ENCODE results near the gene KSR1.
A peak's percentile ranks its signal among the peaks of the same experiment; 100 is the strongest.
"Not testable (repeated sequence)": the region's sequence is repeated elsewhere in the genome, so short reads cannot be mapped to it uniquely, and the experiment has no call there.

Gene KSR1

GRCh38 chr17:27625856-27626255, 169.6 kb downstream of the KSR1 start:
- H3K4me1 ChIP-seq: peaks cover 22 to 43% (median 29%) of the 10 kb centered on the region in 10 experiments
- H3K9ac ChIP-seq: no peak overlapping the region
- H3K27ac ChIP-seq: no peak overlapping the region
- H3K27me3 ChIP-seq: no peaks in the 10 kb centered on the region
- no peak overlapping the region for H3K4me3 ChIP-seq
- no peaks in the 10 kb centered on the region; a peak in 1 of 22 replicates for H4K20me1 ChIP-seq
- no peak for TF ChIP-seq Cebpa-rat (IDR thresholded peaks at IDR 0.05)
- peaks cover 0 to 13% (median 8%) of the 10 kb centered on the region in 11 experiments; a peak in 8 of 22 replicates for H3K9me3 ChIP-seq (replicated peaks in 1 of 11)
- no peak overlapping the region for H3K4me2 ChIP-seq
- peaks cover 0 to 58% (median 21%) of the 10 kb centered on the region in 11 experiments; a peak in 10 of 22 replicates for H3K36me3 ChIP-seq

GRCh38 chr17:27627514-27627913, 171.3 kb downstream of the KSR1 start:
- Histone ChIP-seq H3K36me3 (peaks cover 0 to 43% (median 21%) of the 10 kb centered on the region in 11 experiments; a peak in 10 of 22 replicates), H3K27me3 (no peaks in the 10 kb centered on the region), H3K9me3 (replicated peaks in 1 of 11) (peaks cover 0 to 13% (median 8%) of the 10 kb centered on the region in 11 experiments; a peak in 8 of 22 replicates), H3K4me3 (no peak overlapping the region), H3K9ac (no peak overlapping the region), H4K20me1 (no peaks in the 10 kb centered on the region; a peak in 1 of 22 replicates), H3K4me1 (peaks cover 19 to 42% (median 29%) of the 10 kb centered on the region in 10 experiments), H3K27ac (no peak overlapping the region), H3K4me2 (no peak overlapping the region)
- no peak for TF ChIP-seq Cebpa-rat (IDR thresholded peaks at IDR 0.05)

DNA sequence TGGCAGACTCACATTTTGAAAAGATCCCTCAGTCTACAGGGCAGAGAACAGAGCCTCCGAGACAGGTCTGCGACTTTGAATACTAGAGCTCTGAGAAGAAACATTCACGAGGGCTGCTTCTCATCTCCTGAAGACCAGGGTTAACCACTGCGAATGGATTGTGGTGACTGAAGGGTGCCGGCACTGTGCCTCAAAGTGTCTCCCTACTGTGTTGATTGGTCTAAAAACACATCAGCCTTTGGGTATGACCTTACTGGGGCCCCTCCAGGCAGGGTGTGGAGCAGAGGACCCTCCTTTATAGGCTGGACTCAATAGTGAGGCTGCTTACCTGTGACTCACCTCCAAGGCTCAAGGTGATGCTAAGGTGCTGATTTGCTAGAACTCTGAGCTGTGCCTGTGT, 172.1 kb downstream of the KSR1 start:
- Histone ChIP-seq H3K27me3 (no peaks in the 10 kb centered on the region), H3K9me3 (replicated peaks in 1 of 11) (peaks cover 0 to 13% (median 8%) of the 10 kb centered on the region in 11 experiments; a peak in 8 of 22 replicates), H3K4me2 (0 out of 22 replicates have a peak overlapping the region, but pooled peaks of 1 of the 11 experiments have one; percentile 0), H3K36me3 (peaks cover 0 to 35% (median 14%) of the 10 kb centered on the region in 11 experiments; a peak in 10 of 22 replicates), H3K4me1 (peaks cover 27 to 42% (median 35%) of the 10 kb centered on the region in 10 experiments), H4K20me1 (peaks cover 0 to 5% (median 0%) of the 10 kb centered on the region in 11 experiments; a peak in 6 of 22 replicates), H3K9ac (no peak overlapping the region), H3K27ac (no peak overlapping the region), H3K4me3 (no peak overlapping the region)
- no peak for TF ChIP-seq Cebpa-rat (IDR thresholded peaks at IDR 0.05)

GRCh38 chr17:27629260-27629659, 173.0 kb downstream of the KSR1 start:
- Histone ChIP-seq H3K9me3 (replicated peaks in 1 of 11) (peaks cover 0 to 13% (median 8%) of the 10 kb centered on the region in 11 experiments; a peak in 8 of 22 replicates), H4K20me1 (peaks cover 0 to 14% (median 0%) of the 10 kb centered on the region in 11 experiments; a peak in 7 of 22 replicates), H3K36me3 (peaks cover 0 to 26% (median 10%) of the 10 kb centered on the region in 11 experiments; a peak in 10 of 22 replicates), H3K4me2 (peak overlapping the region in 3 of 11 experiments; percentile 11 to 17 (median 15); a peak in 3 of 22 replicates), H3K4me1 (peaks cover 34 to 49% (median 43%) of the 10 kb centered on the region in 10 experiments)
- not testable (repeated sequence) for H3K9ac ChIP-seq, H3K27ac ChIP-seq, H3K4me3 ChIP-seq, H3K27me3 ChIP-seq

DNA sequence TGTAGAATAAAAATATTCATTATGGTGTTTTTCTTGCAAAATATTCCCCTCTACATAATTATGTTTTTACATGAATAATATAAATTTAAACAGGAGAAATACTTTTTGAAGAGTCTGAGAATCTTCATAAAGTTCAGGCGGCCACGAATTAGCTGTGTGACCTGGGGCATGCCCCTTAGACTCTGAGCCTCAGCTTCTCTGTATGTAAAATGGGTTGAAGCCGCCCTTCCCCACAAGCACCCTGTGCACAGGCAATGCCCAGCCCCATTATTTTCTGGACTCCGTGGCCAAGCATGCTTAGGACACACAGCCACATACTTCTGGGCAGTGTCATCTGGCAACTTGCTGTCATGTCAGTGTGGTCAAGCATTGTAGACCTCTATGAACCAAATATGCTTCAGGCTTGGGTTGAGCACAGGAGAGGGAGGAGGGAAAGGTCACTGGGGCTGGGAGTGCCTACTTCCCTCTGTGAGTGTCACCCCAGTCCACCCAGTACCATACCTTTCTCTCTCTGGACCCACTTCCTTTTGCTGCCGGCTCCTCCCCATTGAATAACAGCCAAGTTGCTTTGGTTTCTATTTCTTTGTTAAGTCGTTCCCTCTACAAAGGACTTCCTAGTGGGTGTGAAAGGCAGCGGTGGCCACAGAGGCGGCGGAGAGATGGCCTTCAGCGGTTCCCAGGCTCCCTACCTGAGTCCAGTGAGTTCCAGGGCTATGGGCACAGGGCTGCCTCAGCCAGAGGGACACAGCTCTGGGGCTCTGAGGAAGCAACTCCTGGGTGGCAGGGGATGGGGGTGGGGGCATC, 174.6 kb downstream of the KSR1 start, which contains the start of gene LGALS9:
LGALS9 (plus strand) TSS at position 582 of the 804 bp plus-strand sequence; CDS start at position 660, 78 bp downstream.
- Histone ChIP-seq H3K9ac (peak within 1 kb of the TSS; percentile 71 to 84 (median 80)), H3K4me1 (peaks cover 49 to 65% (median 58%) of the 10 kb centered on the region in 10 experiments)
- no peak for TF ChIP-seq Cebpa-rat (IDR thresholded peaks at IDR 0.05)

GRCh38 chr17:27631411-27631760, 175.1 kb downstream of the KSR1 start:
- H3K9ac ChIP-seq: peak overlapping the region; percentile 71 to 84 (median 80)
- peak overlapping the region; percentile 85 to 98 (median 91) for H3K4me2 ChIP-seq
- peak overlapping the region; percentile 55 to 77 (median 68) for H3K4me3 ChIP-seq

More for the DNA sequence above, 174.6 kb downstream of the KSR1 start, which contains the start of gene LGALS9:
- Histone ChIP-seq H3K27ac (peak within 1 kb of the TSS in 10 of 11 experiments; percentile 40 to 87 (median 77); a peak in 21 of 22 replicates), H3K4me2 (peak within 1 kb of the TSS; percentile 85 to 98 (median 91)), H3K27me3 (no peaks in the 10 kb centered on the region), H4K20me1 (peaks cover 0 to 19% (median 0%) of the 10 kb centered on the region in 11 experiments; a peak in 7 of 22 replicates), H3K36me3 (peaks cover 0 to 22% (median 7%) of the 10 kb centered on the region in 11 experiments; a peak in 8 of 22 replicates), H3K4me3 (peak within 1 kb of the TSS; percentile 55 to 77 (median 68)), H3K9me3 (replicated peaks in 1 of 11) (peaks cover 0 to 12% (median 8%) of the 10 kb centered on the region in 11 experiments; a peak in 8 of 22 replicates)

DNA sequence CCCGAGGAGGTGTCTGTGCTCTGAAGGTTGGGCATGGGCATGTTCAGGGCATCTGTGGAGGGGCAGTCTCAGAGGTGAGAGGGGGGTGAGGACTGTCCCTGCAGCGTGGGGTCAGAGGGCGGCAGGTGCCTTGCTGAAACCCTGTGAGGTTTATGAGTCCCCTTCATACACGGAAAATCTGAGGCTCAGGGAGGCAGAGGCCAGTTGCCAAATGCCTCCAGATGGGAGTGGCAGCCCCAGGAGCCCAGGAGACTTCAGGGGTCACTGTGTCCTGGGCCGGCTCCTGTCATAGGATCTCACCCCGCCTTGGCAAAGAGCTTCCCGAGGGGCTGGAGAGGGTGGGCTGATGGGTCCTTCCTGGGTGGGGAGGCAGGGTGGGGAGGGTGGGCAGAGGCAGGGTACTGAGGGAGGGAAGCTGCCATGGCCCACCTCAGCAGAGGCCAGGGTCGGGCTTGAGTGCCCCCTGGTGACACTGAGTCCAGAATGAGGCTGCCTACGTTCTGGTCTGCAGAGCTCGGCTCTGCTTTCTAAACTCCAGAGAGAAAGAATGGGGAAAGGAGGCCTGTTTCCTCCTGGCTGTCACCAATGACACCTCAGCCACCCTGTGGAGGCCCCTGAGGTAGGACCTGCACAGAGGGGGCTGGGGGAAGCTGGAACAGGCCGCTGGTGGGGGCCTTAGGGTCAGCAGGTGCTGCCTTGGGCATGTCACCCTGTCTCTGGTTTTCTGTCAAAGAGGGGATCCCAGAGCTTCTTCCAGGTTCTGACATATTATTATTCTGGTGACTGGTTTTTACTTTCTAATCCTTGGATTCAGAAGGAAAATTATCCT, 175.9 kb downstream of the KSR1 start:
- H3K4me1 ChIP-seq: peaks cover 54 to 78% (median 65%) of the 10 kb centered on the region in 10 experiments
- no peaks in the 10 kb centered on the region for H3K27me3 ChIP-seq
- H4K20me1 ChIP-seq: peaks cover 0 to 23% (median 0%) of the 10 kb centered on the region in 11 experiments; a peak in 7 of 22 replicates
- H3K9me3 ChIP-seq (replicated peaks in 1 of 11): no peaks in the 10 kb centered on the region; a peak in 1 of 22 replicates
- H3K27ac ChIP-seq: peak overlapping the region; percentile 8 to 87 (median 76); a peak in 21 of 22 replicates
- H3K4me2 ChIP-seq: peak overlapping the region; percentile 85 to 98 (median 91)
- H3K9ac ChIP-seq: peak overlapping the region; percentile 71 to 84 (median 80)
- H3K4me3 ChIP-seq: peak overlapping the region; percentile 55 to 77 (median 68)
- no peak for TF ChIP-seq Cebpa-rat (IDR thresholded peaks at IDR 0.05)
- H3K36me3 ChIP-seq: peaks cover 0 to 13% (median 0%) of the 10 kb centered on the region in 11 experiments; a peak in 4 of 22 replicates

More at GRCh38 chr17:27631411-27631760, 175.1 kb downstream of the KSR1 start:
- Histone ChIP-seq H3K9me3 (replicated peaks in 1 of 11) (peaks cover 0 to 6% (median 4%) of the 10 kb centered on the region in 11 experiments; a peak in 8 of 22 replicates), H4K20me1 (peaks cover 0 to 23% (median 0%) of the 10 kb centered on the region in 11 experiments; a peak in 7 of 22 replicates), H3K4me1 (peaks cover 54 to 71% (median 62%) of the 10 kb centered on the region in 10 experiments), H3K27ac (peak overlapping the region in 10 of 11 experiments; percentile 40 to 87 (median 77); a peak in 21 of 22 replicates), H3K36me3 (peaks cover 0 to 18% (median 5%) of the 10 kb centered on the region in 11 experiments; a peak in 8 of 22 replicates), H3K27me3 (no peaks in the 10 kb centered on the region)
- no peak for TF ChIP-seq Cebpa-rat (IDR thresholded peaks at IDR 0.05)

GRCh38 chr17:27632766-27633165, 176.5 kb downstream of the KSR1 start:
- Histone ChIP-seq H3K27ac (peak overlapping the region; percentile 4 to 85 (median 59); a peak in 18 of 22 replicates), H3K4me1 (peaks cover 54 to 84% (median 66%) of the 10 kb centered on the region in 10 experiments), H4K20me1 (peaks cover 0 to 29% (median 0%) of the 10 kb centered on the region in 11 experiments; a peak in 7 of 22 replicates), H3K4me3 (peak overlapping the region in 9 of 10 experiments; percentile 56 to 77 (median 69); a peak in 19 of 20 replicates), H3K36me3 (peaks cover 0 to 13% (median 0%) of the 10 kb centered on the region in 11 experiments; a peak in 4 of 22 replicates), H3K9ac (peak overlapping the region; percentile 54 to 84 (median 78); a peak in 17 of 22 replicates), H3K4me2 (peak overlapping the region; percentile 85 to 98 (median 91))
- H3K9me3 ChIP-seq (replicated peaks in 1 of 11); H3K27me3 ChIP-seq: not testable (repeated sequence)
